Transverse colon (tissue), 3 donors: ENCODE results near the gene SGIP1.

Experiments used
- POLR2A ChIP-seq: fragments of 450-650 bp; IDR thresholded peaks from one replicate; pipeline ENCODE4 v1.6.1; 2016; ENCODE audit warnings: antibody characterized with exemption, mild to moderate bottlenecking, moderate library complexity
- TF ChIP-seq, protein P1 (sequence below), 5 experiments: fragments of 200-600 bp in 3 of 5; fragments of 450-650 bp in 2 of 5; sonication (generic) in 3 of 5; IDR thresholded peaks; 1 replicate in 2 of 5; 2 replicates in 3 of 5; pipeline ENCODE4 v1.5.1; 2016 to 2017; ENCODE audit warnings: antibody characterized with exemption in 5 of 5, inconsistent platforms in 3 of 5, mild to moderate bottlenecking in 2 of 5, moderate library complexity in 1 of 5

DNA sequence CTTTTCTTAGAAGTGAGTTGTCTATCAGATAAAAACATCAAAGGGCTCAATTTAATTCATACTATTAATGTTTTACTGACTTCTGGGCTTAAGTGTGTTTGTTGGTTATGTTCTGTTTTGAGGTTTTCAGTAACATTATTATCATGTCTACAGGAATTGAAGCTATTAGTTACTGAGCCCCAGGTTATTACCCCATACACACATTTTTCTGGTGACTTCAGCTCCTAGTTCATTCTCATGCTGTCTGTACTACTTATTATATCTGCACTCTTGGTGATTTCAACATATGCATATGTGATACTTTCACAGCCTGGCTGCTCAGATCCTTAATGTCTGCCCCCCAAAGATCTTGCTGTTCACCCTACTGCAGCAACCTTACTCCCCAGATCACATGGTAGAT is 27.0 kb upstream of the SGIP1 start:
- TF ChIP-seq, protein P1, sequence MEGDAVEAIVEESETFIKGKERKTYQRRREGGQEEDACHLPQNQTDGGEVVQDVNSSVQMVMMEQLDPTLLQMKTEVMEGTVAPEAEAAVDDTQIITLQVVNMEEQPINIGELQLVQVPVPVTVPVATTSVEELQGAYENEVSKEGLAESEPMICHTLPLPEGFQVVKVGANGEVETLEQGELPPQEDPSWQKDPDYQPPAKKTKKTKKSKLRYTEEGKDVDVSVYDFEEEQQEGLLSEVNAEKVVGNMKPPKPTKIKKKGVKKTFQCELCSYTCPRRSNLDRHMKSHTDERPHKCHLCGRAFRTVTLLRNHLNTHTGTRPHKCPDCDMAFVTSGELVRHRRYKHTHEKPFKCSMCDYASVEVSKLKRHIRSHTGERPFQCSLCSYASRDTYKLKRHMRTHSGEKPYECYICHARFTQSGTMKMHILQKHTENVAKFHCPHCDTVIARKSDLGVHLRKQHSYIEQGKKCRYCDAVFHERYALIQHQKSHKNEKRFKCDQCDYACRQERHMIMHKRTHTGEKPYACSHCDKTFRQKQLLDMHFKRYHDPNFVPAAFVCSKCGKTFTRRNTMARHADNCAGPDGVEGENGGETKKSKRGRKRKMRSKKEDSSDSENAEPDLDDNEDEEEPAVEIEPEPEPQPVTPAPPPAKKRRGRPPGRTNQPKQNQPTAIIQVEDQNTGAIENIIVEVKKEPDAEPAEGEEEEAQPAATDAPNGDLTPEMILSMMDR (IDR thresholded peaks at IDR 0.05), result no peak
- TF ChIP-seq POLR2A, result no peak
